GM12878 (cell line): ENCODE data around the gene DPF3. TPM values are rescaled to one million over a fixed set of nuclear protein-coding genes. Genes with fewer than 3 reads are reported as not detected.

Source experiments
- ATAC-seq: fragments of 200-7000 bp; cut with Tn5 transposase; 3 replicates; pipeline ENCODE4 v1.9.1; 2020; ENCODE audit warnings: mild to moderate bottlenecking, moderate library complexity
- BruUV-seq: library from RNA; stranded (reverse); fragments of 400-500 nt; replicated peaks from 2 replicates; lab custom pipeline; 2021; lab: Mats Ljungman, UMichigan
- CTCF ChIA-PET: fragments of 300-600 bp; sonication (Branson Sonifier 250); formaldehyde crosslinking; extraction: SDS; loops from one replicate; lab custom pipeline; 2021; ENCODE audit warnings: inconsistent platforms; lab: Yijun Ruan, JAX
- POLR2A ChIA-PET: fragments of 350-600 bp; formaldehyde crosslinking; extraction: SDS; loops from one replicate; lab custom pipeline; 2021; ENCODE audit warnings: inconsistent platforms; lab: Charles Lee
- RAD21 ChIA-PET: fragments of 300-600 bp; sonication (Branson Sonifier 250); formaldehyde crosslinking; loops from one replicate; lab custom pipeline; 2023; ENCODE audit warnings: antibody characterized with exemption; ENCODE audit not compliant: unreplicated experiment; lab: Charles Lee
- SMC1A ChIA-PET: fragments of 300-600 bp; sonication (Branson Sonifier 250); formaldehyde crosslinking; loops from one replicate; lab custom pipeline; 2023; ENCODE audit not compliant: unreplicated experiment, uncharacterized antibody; lab: Charles Lee
- DNase-seq: peaks from one replicate; pipeline ENCODE4 v3.0.0-alpha.2; 2011; ENCODE audit warnings: low read depth, low spot score
- FAIRE-seq: peaks from 3 replicates; lab custom pipeline; 2011; peaks lifted over from hg19 to GRCh38; lab: Jason Lieb, UNC
- H2AFZ ChIP-seq: 2 replicates; pipeline ENCODE4 v1.6.0; 2011; ENCODE audit warnings: low read depth, low read length, control low read depth; ENCODE audit not compliant: control insufficient read depth
- H3K27ac ChIP-seq: 2 replicates; pipeline ENCODE4 v1.5.1; 2011; ENCODE audit warnings: control low read depth; ENCODE audit not compliant: control insufficient read depth, insufficient read depth
- H3K27me3 ChIP-seq, 2 experiments: replicated peaks in 1 of 2; 2 replicates each; pipeline versions ENCODE4 v1.6.0 to v1.6.1; 2011; ENCODE audit warnings: low read length in 1 of 2; ENCODE audit not compliant: control insufficient read depth in 2 of 2, insufficient read depth in 2 of 2
- H3K36me3 ChIP-seq, 2 experiments: 2 replicates each; pipeline ENCODE4 v1.5.1; 2011; ENCODE audit warnings: low read length in 1 of 2; ENCODE audit not compliant: control insufficient read depth in 2 of 2, insufficient read depth in 2 of 2
- H3K4me1 ChIP-seq: 2 replicates; pipeline ENCODE4 v1.6.1; 2011; ENCODE audit warnings: mild to moderate bottlenecking, low read length, moderate library complexity, mixed read lengths; ENCODE audit not compliant: control insufficient read depth, insufficient read depth
- H3K4me2 ChIP-seq: 2 replicates; pipeline ENCODE4 v1.6.0; 2011; ENCODE audit warnings: control low read depth; ENCODE audit not compliant: control insufficient read depth, insufficient read depth
- H3K4me3 ChIP-seq: fragments of 200-600 bp; sonication (generic); 2 replicates; pipeline ENCODE4 v1.5.1; 2016
- H3K79me2 ChIP-seq: 2 replicates; pipeline ENCODE4 v1.6.0; 2011; ENCODE audit warnings: low read length; ENCODE audit not compliant: control insufficient read depth, insufficient read depth
- H3K9ac ChIP-seq: 2 replicates; pipeline ENCODE4 v1.8.0; 2011; ENCODE audit warnings: low read length, control low read depth, mixed read lengths; ENCODE audit not compliant: control insufficient read depth, insufficient read depth
- H3K9me3 ChIP-seq: replicated peaks from 3 replicates; pipeline ENCODE4 v1.5.1; 2011; ENCODE audit warnings: mild to moderate bottlenecking, low read length; ENCODE audit not compliant: control insufficient read depth, insufficient read depth
- H4K20me1 ChIP-seq: 2 replicates; pipeline ENCODE4 v1.6.0; 2011; ENCODE audit not compliant: control insufficient read depth, insufficient read depth
- CBX5 ChIP-seq: sonication (generic); IDR thresholded peaks from 2 replicates; pipeline ENCODE4 v1.6.1; 2016; ENCODE audit warnings: low read depth, moderate library complexity, mild to moderate bottlenecking, inconsistent platforms
- CHD2 ChIP-seq: IDR thresholded peaks from 2 replicates; pipeline ENCODE4 v1.6.1; 2011; ENCODE audit warnings: low read depth, low read length, improper control_type of control experiment, borderline replicate concordance
- NFYB ChIP-seq: IDR thresholded peaks from 2 replicates; pipeline ENCODE4 v1.6.1; 2011; ENCODE audit warnings: low read depth, mild to moderate bottlenecking, low read length, improper control_type of control experiment, moderate library complexity; ENCODE audit not compliant: insufficient read depth
- NR2C2 ChIP-seq: IDR thresholded peaks from 2 replicates; pipeline ENCODE4 v1.6.1; 2011; ENCODE audit warnings: borderline replicate concordance, low read depth; ENCODE audit not compliant: control insufficient read depth, insufficient read length
- NR2F1 ChIP-seq: fragments of 450-650 bp; conservative IDR thresholded peaks from 2 replicates; pipeline ENCODE4 v1.6.1; 2017; ENCODE audit warnings: mild to moderate bottlenecking
- YY1 ChIP-seq: IDR thresholded peaks from 2 replicates; pipeline ENCODE4 v1.6.1; 2011; ENCODE audit warnings: low read depth, mild to moderate bottlenecking, low read length
- ZZZ3 ChIP-seq: IDR thresholded peaks from 2 replicates; pipeline ENCODE4 v1.6.1; 2011; ENCODE audit warnings: low read depth; ENCODE audit not compliant: control insufficient read depth, insufficient read length
- WGBS: methylation state at CpG from one replicate; pipeline ENCODE4 v1.1.6; 2016; ENCODE audit warnings: low lambda C conversion rate; ENCODE audit not compliant: insufficient replicate concordance, insufficient coverage; ENCODE audit errors: missing lambda C conversion rate; 5-methylcytosine and 5-hydroxymethylcytosine counted together
- in situ Hi-C: fragments of 300-500 bp; cut with MboI; formaldehyde crosslinking; loops from 9 replicates; pipeline ENCODE4 v1.14.3; 2018; ENCODE audit warnings: mixed read lengths
- intact Hi-C: fragments of 100-400 bp; cut with micrococcal nuclease; formaldehyde crosslinking; loops from one replicate; pipeline ENCODE4 v1.14.2; 2022; ENCODE audit not compliant: unreplicated experiment
- polyA plus RNA-seq, 11 experiments: library from polyadenylated mRNA; depleted of rRNA in 4 of 11; unstranded in 6 of 11; stranded (reverse) in 5 of 11; fragments of >200 nt; fragmentation: Nextera tagmentation in 4 of 11; fragmentation: Illumina TruSeq in 1 of 11; extraction: Ambion mirVana in 4 of 11; extraction: Trizol in 1 of 11; gene quantifications; 1 replicate in 1 of 11; 2 replicates in 10 of 11; pipeline versions ENCODE4 v1.2.1 to v1.2.3, GENCODE V29; 2011 to 2016; ENCODE audit warnings: inconsistent platforms in 2 of 11, missing spikeins in 2 of 11, low read depth in 1 of 11
- total RNA-seq, 4 experiments: library from RNA; depleted of rRNA in 3 of 4; stranded (reverse); fragments of >200 nt in 3 of 4; fragmentation: Illumina TruSeq in 1 of 4; extraction: Trizol in 1 of 4; gene quantifications; 2 replicates each; pipeline versions ENCODE4 v1.2.1 to v1.2.3, GENCODE V29; 2013 to 2021
- TF ChIP-seq, protein P1 (sequence below): fragments of 450-650 bp; IDR thresholded peaks from 2 replicates; pipeline ENCODE4 v1.6.1; 2017; ENCODE audit warnings: mild to moderate bottlenecking, moderate library complexity

DPF3 gene
- total and polyA plus RNA-seq, 10 of the 15 experiments (the other 5 are each of a cell fraction or from before 2014, with no cell fraction given): 0.69 to 8.0 (median 2.2) TPM

DNA sequence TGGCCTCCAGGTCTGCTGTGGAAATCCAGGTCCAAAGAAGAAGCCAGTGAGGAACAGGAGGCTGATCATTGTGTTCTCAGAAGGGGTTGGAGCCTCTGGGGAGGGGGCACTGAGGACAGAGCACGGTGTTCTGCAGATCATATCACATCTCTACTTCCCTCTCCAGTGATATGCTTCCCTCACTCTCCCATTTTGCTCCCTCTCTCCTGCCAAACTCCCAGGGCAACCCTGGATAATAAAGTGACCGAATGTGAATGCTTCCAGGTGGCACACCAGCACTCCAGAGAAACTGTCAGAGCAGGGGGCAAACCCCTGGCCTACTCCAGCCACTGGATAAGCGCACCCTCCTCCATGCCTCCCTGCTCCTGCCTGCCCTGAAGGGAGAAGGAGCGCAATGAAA is 57.8 kb downstream of the DPF3 start:
- CTCF ChIA-PET: no interaction called here
- no peak for DNase-seq
- no peak overlapping the region for H3K4me2 ChIP-seq
- POLR2A ChIA-PET: no interaction called here
- 42% methylated on average over 4 of the region's 4 CpGs for WGBS
- in situ Hi-C loops: no loop called here
- H3K9ac ChIP-seq: no peak overlapping the region
- SMC1A ChIA-PET: no interaction called here
- H3K4me3 ChIP-seq: no peak overlapping the region
- intact Hi-C loops: no loop called here
- TF ChIP-seq YY1: no peak
- TF ChIP-seq ZZZ3: no peak
- TF ChIP-seq CHD2: no peak
- no peak for TF ChIP-seq NFYB
- TF ChIP-seq NR2F1: no peak
- no peak for TF ChIP-seq CBX5
- TF ChIP-seq, protein P1, sequence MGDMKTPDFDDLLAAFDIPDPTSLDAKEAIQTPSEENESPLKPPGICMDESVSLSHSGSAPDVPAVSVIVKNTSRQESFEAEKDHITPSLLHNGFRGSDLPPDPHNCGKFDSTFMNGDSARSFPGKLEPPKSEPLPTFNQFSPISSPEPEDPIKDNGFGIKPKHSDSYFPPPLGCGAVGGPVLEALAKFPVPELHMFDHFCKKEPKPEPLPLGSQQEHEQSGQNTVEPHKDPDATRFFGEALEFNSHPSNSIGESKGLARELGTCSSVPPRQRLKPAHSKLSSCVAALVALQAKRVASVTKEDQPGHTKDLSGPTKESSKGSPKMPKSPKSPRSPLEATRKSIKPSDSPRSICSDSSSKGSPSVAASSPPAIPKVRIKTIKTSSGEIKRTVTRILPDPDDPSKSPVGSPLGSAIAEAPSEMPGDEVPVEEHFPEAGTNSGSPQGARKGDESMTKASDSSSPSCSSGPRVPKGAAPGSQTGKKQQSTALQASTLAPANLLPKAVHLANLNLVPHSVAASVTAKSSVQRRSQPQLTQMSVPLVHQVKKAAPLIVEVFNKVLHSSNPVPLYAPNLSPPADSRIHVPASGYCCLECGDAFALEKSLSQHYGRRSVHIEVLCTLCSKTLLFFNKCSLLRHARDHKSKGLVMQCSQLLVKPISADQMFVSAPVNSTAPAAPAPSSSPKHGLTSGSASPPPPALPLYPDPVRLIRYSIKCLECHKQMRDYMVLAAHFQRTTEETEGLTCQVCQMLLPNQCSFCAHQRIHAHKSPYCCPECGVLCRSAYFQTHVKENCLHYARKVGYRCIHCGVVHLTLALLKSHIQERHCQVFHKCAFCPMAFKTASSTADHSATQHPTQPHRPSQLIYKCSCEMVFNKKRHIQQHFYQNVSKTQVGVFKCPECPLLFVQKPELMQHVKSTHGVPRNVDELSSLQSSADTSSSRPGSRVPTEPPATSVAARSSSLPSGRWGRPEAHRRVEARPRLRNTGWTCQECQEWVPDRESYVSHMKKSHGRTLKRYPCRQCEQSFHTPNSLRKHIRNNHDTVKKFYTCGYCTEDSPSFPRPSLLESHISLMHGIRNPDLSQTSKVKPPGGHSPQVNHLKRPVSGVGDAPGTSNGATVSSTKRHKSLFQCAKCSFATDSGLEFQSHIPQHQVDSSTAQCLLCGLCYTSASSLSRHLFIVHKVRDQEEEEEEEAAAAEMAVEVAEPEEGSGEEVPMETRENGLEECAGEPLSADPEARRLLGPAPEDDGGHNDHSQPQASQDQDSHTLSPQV: no peak
- TF ChIP-seq NR2C2: no peak
- H3K4me1 ChIP-seq: no peaks in the 10 kb centered on the region
- no peaks in the 10 kb centered on the region for H3K36me3 ChIP-seq
- no peak overlapping the region for H3K27ac ChIP-seq
- H3K79me2 ChIP-seq: no peaks in the 10 kb centered on the region
- H4K20me1 ChIP-seq: 0 out of 2 replicates have a peak, but pooled peaks cover 2% of the 10 kb centered on the region
- H2AFZ ChIP-seq: no peak overlapping the region
- RAD21 ChIA-PET: no interaction called here
- H3K9me3 ChIP-seq: no peaks in the 10 kb centered on the region
- no peaks in the 10 kb centered on the region for H3K27me3 ChIP-seq
- no peak for FAIRE-seq
- BruUV-seq: no TSS peak
- ATAC-seq: no peak
